Body of pancreas (tissue), 4 donors: ENCODE measurements around the gene IL19.

Source experiments
- CTCF ChIP-seq, 7 experiments: fragments of 450-650 bp in 4 of 7; fragments of 200-600 bp in 3 of 7; sonication (generic) in 3 of 7; IDR thresholded peaks; one replicate each; pipeline ENCODE4 v1.5.1; 2016 to 2019; ENCODE audit warnings: antibody characterized with exemption in 7 of 7
- POLR2A ChIP-seq, 3 donors: fragments of 450-650 bp; IDR thresholded peaks; one replicate each; pipeline ENCODE4 v1.6.1; 2016; ENCODE audit warnings: antibody characterized with exemption in 3 of 3, mild to moderate bottlenecking in 2 of 3

DNA sequence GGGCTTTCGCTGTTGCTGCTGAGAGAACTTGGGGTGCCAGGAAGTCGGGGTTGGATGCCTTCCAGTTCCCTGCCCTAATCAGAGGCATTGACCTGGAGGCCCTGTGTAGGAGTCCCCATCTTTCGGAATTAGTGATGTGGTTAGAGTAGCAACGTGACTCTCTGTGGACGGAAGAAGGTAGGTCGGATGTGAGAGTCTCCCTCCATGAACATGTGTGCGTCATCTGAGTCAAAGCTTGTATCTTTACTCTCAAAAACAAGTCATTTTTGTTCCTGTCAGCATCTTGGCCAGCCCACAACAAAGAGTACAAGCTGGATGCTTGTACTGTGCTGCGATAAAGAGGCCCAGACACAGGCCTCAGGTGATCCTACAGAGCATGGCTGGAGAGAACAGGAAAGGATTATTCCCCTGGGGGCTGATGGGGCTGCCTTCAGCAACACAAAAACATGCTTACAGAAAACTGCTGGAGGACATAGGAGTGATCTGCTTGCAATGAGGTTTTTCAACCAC is 32.7 kb downstream of the IL19 start:
- TF ChIP-seq CTCF (IDR thresholded peaks at IDR 0.05): no peak
- TF ChIP-seq POLR2A (IDR thresholded peaks at IDR 0.05): no peak
